ENCODE measurements around the gene MCTS1. TPM values are rescaled to one million over a fixed set of nuclear protein-coding genes. Genes with fewer than 3 reads are reported as not detected.
"Not testable (repeated sequence)": the region's sequence is repeated elsewhere in the genome, so short reads cannot be mapped to it uniquely, and the experiment has no call there.

Gene MCTS1
- polyA plus RNA-seq, 3 donors = 47.7 to 57.8 (median 57.4) TPM

DNA sequence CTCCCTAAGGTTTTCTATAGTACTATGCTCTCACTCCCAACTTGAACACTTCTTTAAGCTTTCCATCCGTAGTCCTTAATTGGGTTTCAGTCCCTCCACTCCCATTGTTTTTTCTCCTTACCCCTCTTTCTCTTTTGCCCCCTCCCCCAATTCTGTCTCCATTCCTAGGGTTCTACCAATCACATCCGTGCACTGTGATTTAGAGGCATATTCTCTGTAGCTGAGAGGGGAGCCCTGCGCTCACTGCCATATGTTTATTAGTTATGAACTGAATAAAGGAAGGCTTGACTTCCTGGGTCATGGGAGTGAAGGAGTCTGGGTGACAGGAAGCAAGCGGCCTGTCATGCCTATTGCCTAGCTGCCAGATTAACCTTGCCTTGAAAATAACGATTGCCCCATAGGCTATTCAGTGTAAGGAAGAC, 471 bp downstream of the MCTS1 start:
- peak; percentile 2 for DNase-seq

DNA sequence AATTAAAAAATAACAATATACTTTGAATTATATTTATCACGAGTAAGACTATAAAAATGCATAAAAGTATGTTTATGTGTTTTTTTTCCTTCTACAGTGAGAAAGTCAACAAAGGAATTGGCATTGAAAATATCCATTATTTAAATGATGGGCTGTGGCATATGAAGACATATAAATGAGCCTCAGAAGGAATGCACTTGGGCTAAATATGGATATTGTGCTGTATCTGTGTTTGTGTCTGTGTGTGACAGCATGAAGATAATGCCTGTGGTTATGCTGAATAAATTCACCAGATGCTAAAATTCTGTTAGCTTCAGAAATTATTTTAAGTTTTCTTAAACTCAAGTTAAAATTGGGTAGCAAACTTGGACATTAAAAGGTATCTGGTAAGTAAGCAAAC, 8.2 kb downstream of the MCTS1 start:
- no peak for DNase-seq

- DNase-seq = no peak
Measured at GRCh38 chrX:120614816-120615215, 10.9 kb downstream of the MCTS1 start.

DNA sequence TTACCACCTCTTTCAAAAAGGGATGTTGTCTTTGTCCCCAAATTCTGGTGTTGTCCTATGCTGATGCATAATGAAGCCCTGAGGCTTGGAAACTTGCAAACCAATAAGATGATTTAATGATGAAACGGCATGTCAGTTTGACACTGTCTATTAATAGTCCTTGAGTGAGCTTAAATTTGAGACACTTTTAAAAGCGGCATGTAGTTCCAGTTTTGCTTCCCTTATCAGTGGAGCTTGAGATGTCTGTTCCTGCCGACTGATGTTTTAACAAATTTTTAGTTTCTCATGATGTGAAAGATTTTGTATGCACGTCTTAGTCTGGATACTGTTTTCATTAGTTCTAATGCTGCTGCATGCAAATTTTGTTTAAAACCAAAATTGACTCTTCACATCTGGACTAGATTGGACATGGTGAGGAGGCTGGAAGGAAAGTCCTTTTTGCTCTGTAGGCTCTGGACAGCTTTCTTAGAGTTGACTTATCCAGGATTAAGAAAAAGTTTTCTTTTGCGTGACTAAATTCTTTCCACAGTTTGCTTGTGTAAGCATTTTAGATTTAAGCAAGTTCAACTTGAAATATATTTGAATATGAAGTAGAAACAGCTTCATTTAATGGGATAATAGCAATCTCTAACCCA, 14.2 kb downstream of the MCTS1 start:
- no peak for DNase-seq

DNA sequence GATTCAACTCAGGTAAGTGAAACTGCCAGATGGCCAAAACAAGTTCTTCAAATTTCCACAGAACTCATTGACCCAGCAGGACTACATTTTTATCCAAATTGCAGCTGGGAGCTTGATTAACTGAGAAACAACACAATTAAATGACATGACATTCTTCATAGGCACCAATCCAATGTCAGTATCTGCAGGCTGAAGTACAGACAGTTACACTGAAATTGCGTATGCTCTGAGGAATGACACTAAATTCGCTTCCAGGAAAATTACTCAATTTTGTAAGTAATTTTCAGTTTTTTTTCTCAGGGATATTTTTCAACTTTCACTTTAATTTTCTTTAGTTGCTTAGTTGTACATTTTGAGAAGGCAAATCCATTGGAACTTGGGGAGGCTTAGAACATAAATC, 21.5 kb downstream of the MCTS1 start:
- DNase-seq = no peak

DNA sequence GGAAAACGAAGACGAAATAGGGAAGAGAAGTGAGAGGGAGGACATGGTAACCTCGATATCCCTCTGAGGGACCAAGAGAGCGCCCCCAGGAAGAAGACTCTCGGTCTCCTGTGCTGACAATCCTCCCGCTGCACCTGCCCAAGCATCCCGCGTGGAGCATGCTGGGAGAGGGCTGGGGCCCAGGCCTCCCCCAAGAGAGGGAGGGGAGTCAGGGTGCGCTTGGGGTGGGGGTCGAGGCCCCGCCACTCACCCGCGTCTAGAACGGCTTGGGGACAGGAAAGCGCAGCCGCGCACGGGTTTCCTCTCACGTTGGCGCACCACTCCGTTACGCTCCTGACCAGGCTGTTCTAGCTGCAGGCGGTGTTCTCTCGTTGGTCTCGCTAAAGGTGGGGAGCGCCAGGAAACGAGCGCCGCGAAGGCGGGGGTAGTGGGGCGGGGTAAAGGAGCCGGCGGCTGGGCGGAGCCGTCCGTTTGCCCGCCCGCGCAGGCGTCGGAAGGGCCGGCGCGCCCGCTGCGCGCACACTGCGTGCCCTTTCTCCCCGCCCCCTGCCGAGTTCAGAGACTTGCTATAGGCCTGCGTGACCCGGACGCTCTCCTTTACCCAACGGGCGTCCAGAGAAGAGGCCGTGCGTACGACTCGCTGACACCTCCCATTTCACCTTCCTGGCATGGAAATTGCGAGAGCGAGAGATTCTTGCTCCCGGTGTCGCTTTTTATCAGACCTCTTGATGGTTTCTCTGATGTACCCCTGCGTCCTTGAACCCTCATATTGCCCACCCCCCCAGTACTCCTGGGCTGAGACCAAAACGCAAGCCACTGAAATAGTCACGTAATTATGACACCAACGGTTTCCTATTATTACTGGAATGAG, 26.0 kb downstream of the MCTS1 start, which contains the start of gene C1GALT1C1:
Gene C1GALT1C1 (minus strand): TSS at position 388 of the 871 bp plus-strand sequence. CDS start 2,888 bp downstream, outside the sequence.
- peak; percentile 89 for DNase-seq

- DNase-seq = no peak
Measured at GRCh38 chrX:120638619-120639018, 34.7 kb downstream of the MCTS1 start.

DNA sequence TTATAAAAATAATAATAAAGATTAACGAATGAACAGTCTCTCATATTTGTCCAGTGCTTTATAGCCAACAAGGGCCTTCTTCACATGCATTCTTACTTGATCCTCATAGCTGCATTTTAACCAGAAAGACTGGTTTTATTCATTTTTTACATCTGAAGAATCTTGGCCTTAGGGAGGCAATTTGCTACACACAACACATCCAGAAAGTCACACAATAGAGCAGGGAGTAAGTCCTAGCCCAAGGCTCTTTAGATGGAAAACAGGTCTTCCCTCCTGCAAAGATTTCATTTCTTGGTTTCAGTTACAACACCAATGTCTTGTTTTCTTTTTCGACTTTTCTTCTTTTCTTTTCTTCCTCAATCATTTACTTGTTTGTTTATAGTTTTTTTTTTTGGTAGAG, 39.0 kb downstream of the MCTS1 start:
- no peak for DNase-seq

DNA sequence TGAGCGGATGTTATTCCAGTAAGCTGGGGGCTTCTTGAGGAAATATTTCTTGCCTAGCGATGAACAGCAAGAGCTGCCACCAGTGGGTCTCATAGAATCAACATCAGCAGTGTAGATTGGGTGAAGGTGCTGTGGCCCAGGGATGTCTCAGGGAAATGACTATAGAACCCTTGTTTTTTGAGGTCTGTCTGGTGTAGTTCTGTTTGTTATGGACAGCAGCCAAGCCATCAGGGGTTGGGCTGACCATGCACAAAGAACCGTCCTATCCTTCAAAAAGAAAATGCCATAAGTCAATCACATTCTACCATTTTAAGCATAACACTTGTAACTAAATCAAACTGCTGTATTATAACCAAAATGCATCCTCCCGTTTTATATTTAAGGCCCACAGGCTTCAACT, 43.2 kb downstream of the MCTS1 start:
- no peak for DNase-seq

GRCh38 chrX:120652256-120652655, 48.4 kb downstream of the MCTS1 start:
- DNase-seq = not testable (repeated sequence)

DNA sequence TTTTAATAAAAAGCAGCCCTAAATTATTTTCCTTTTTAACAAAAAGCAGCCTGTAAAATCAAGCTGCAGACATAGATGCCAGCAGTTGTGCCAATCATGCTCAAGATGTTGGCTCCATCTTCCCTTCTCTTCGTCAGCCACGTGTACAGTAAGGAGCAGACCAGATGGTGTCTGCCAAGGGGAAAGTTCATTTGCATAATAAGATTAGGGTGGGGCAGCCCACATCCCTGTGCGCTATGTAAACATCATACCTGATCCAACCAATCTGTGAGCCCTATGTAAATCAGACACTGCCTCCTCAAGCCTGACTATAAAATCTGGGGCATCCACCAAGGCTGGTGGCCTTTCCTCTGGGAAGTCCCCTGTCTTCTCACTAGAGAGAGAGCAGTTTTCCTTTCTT, 49.1 kb downstream of the MCTS1 start:
- no peak for DNase-seq

- no peak for DNase-seq
Measured at GRCh38 chrX:120660637-120661036, 56.7 kb downstream of the MCTS1 start.

Other genes with a start within 250 kb of the MCTS1 start
- under 1 TPM in 1 of 3 donors, not detected in 2; 0.19 TPM for gene ATP1B4, start 242.0 kb upstream of the MCTS1 start, polyA plus RNA-seq (ENCODE audit: insufficient read length in 3 of 3)
- gene LAMP2, start 134.8 kb upstream of the MCTS1 start, polyA plus RNA-seq (ENCODE audit: insufficient read length in 3 of 3) = 100 to 1,000 TPM; 132 to 150 (median 133) TPM
- gene CUL4B, start 43.1 kb upstream of the MCTS1 start, polyA plus RNA-seq (ENCODE audit: insufficient read length in 3 of 3) = 10 to 100 TPM; 64.4 to 73.2 (median 70.7) TPM
- gene C1GALT1C1, start 26.0 kb downstream of the MCTS1 start, polyA plus RNA-seq (ENCODE audit: insufficient read length in 3 of 3) = 10 to 100 TPM; 27.5 to 30.4 (median 29.3) TPM